ENCODE measurements around the gene SHOX. TPM values are rescaled to one million over a fixed set of nuclear protein-coding genes. Genes with fewer than 3 reads are reported as not detected.

Gene SHOX
- total RNA-seq, 1 experiment from 2014 or later = not detected

Other genes with a start within 250 kb of the SHOX start
- gene PPP2R3B, start 243.9 kb upstream of the SHOX start, total RNA-seq (2014; rRNA removed; shearing (Covaris generic); ENCODE audit: low replicate concordance) = 21.5 and 31.7 TPM in 2 replicates

All from MG63 (cell line).